HepG2 (cell line): ENCODE results near the gene NT5C1A. TPM values are rescaled to one million over a fixed set of nuclear protein-coding genes. Genes with fewer than 3 reads are reported as not detected.

Experiments
- ATAC-seq: fragments of 200-7000 bp; cut with Tn5 transposase; 3 replicates; pipeline ENCODE4 v1.9.1; 2020; ENCODE audit warnings: mild to moderate bottlenecking, moderate library complexity
- BruUV-seq: library from RNA; stranded (reverse); fragments of 400-500 nt; replicated peaks from 2 replicates; lab custom pipeline; 2021; lab: Mats Ljungman, UMichigan
- CTCF ChIA-PET: fragments of 300-600 bp; formaldehyde crosslinking; extraction: SDS; loops from one replicate; lab custom pipeline; 2021; ENCODE audit warnings: low total read pairs, inconsistent platforms, low intra/inter-chr PET ratio; lab: Yijun Ruan, JAX
- POLR2A ChIA-PET: fragments of 350-600 bp; sonication (Branson Sonifier 250); formaldehyde crosslinking; loops from one replicate; lab custom pipeline; 2020; ENCODE audit warnings: antibody characterized with exemption, inconsistent platforms; lab: Yijun Ruan, JAX
- DNase-seq: peaks from one replicate; pipeline ENCODE4 v3.0.0-alpha.2; 2015; ENCODE audit warnings: low spot score
- FAIRE-seq: peaks from 3 replicates; lab custom pipeline; 2011; peaks lifted over from hg19 to GRCh38; lab: Jason Lieb, UNC
- H2AFZ ChIP-seq: one replicate; pipeline ENCODE4 v1.6.1; 2011; ENCODE audit warnings: low read length, inconsistent platforms
- H3K27ac ChIP-seq: fragments of 300-600 bp; 3 replicates; pipeline ENCODE4 v1.8.0; 2011; ENCODE audit warnings: mixed run types, mild to moderate bottlenecking, mixed read lengths, low read length, inconsistent platforms; ENCODE audit not compliant: insufficient read depth; ENCODE audit errors: extremely low read length
- H3K27me3 ChIP-seq, 2 experiments: fragments of 200-600 bp in 1 of 2; 2 replicates in 1 of 2; 3 replicates in 1 of 2; pipeline versions ENCODE4 v1.6.0 to v1.8.0; 2011; ENCODE audit warnings: low read length in 2 of 2, mild to moderate bottlenecking in 2 of 2, moderate library complexity in 2 of 2, inconsistent platforms in 1 of 2; ENCODE audit not compliant: insufficient read depth in 2 of 2, control insufficient read depth in 1 of 2
- H3K36me3 ChIP-seq, 2 experiments: fragments of 200-600 bp in 1 of 2; replicated peaks in 1 of 2; 2 replicates in 1 of 2; 3 replicates in 1 of 2; pipeline versions ENCODE4 v1.5.1 to v1.8.0; 2011; ENCODE audit warnings: low read length in 2 of 2, inconsistent platforms in 1 of 2; ENCODE audit not compliant: insufficient read depth in 2 of 2, control insufficient read depth in 1 of 2
- H3K4me1 ChIP-seq: 2 replicates; pipeline ENCODE4 v1.5.1; 2012; ENCODE audit warnings: low read length, inconsistent platforms; ENCODE audit not compliant: insufficient read depth
- H3K4me2 ChIP-seq: 2 replicates; pipeline ENCODE4 v1.6.0; 2011; ENCODE audit warnings: low read depth, low read length, inconsistent platforms
- H3K4me3 ChIP-seq, 3 experiments: fragments of 200-600 bp in 1 of 3; sonication (generic), shearing (Covaris generic) in 1 of 3; replicated peaks in 1 of 3; 2 replicates each; pipeline ENCODE4 v1.5.1; 2011 to 2016; ENCODE audit warnings: low read length in 3 of 3, inconsistent platforms in 2 of 3, low read depth in 2 of 3, mild to moderate bottlenecking in 2 of 3, control low read depth in 1 of 3, mixed read lengths in 1 of 3; ENCODE audit not compliant: insufficient read depth in 1 of 3
- H3K79me2 ChIP-seq: one replicate; pipeline ENCODE4 v1.6.1; 2011; ENCODE audit warnings: low read length, inconsistent platforms; ENCODE audit not compliant: insufficient read depth
- H3K9ac ChIP-seq: 2 replicates; pipeline ENCODE4 v1.6.0; 2011; ENCODE audit warnings: mild to moderate bottlenecking, low read depth, low read length, inconsistent platforms; ENCODE audit not compliant: insufficient read depth
- H3K9me3 ChIP-seq: 2 replicates; pipeline ENCODE4 v1.5.1; 2012; ENCODE audit warnings: mild to moderate bottlenecking, low read length
- H4K20me1 ChIP-seq: 2 replicates; pipeline ENCODE4 v1.6.0; 2011; ENCODE audit warnings: inconsistent platforms, mild to moderate bottlenecking, low read length, moderate library complexity; ENCODE audit not compliant: insufficient read depth
- ATF4 ChIP-seq, 2 experiments: fragments of 450-650 bp in 1 of 2; sonication (generic) in 1 of 2; formaldehyde crosslinking; IDR thresholded peaks; 2 replicates each; pipeline versions ENCODE4 v1.5.0 to v1.8.0; 2020 to 2022; ENCODE audit warnings: mild to moderate bottlenecking in 1 of 2, missing genetic modification reagents in 1 of 2
- CBX5 ChIP-seq: sonication (generic); formaldehyde crosslinking; IDR thresholded peaks from 2 replicates; pipeline ENCODE4 v1.4.0; 2020; ENCODE audit warnings: missing genetic modification reagents, borderline replicate concordance
- ISL2 ChIP-seq: sonication (generic); formaldehyde crosslinking; IDR thresholded peaks from 2 replicates; pipeline ENCODE4 v1.5.0; 2020; ENCODE audit warnings: missing genetic modification reagents
- NFE2L1 ChIP-seq: sonication (generic); formaldehyde crosslinking; IDR thresholded peaks from 2 replicates; pipeline ENCODE4 v1.4.0; 2020; ENCODE audit warnings: missing genetic modification reagents, mild to moderate bottlenecking, borderline replicate concordance
- REXO4 ChIP-seq: sonication (generic); formaldehyde crosslinking; IDR thresholded peaks from 2 replicates; pipeline ENCODE4 v1.8.0; 2022; ENCODE audit warnings: missing genetic modification reagents, mild to moderate bottlenecking, borderline replicate concordance
- ZNF337 ChIP-seq: sonication (generic); formaldehyde crosslinking; IDR thresholded peaks from 2 replicates; pipeline ENCODE4 v1.5.1; 2020; ENCODE audit warnings: missing genetic modification reagents, low read depth, mild to moderate bottlenecking, borderline replicate concordance
- ZNF598 ChIP-seq: sonication (generic); formaldehyde crosslinking; IDR thresholded peaks from 2 replicates; pipeline ENCODE4 v1.5.1; 2020; ENCODE audit warnings: mild to moderate bottlenecking, missing genetic modification reagents, borderline replicate concordance
- ZNF710 ChIP-seq: sonication (generic); formaldehyde crosslinking; IDR thresholded peaks from 2 replicates; pipeline ENCODE4 v1.5.0; 2020; ENCODE audit warnings: mild to moderate bottlenecking, missing genetic modification reagents, borderline replicate concordance
- WGBS: methylation state at CpG from one replicate; pipeline ENCODE4 v1.1.6; 2017; ENCODE audit warnings: low lambda C conversion rate; 5-methylcytosine and 5-hydroxymethylcytosine counted together
- in situ Hi-C: cut with HindIII; loops from 2 replicates; pipeline ENCODE4 v1.10.0; 2017; ENCODE audit warnings: low pct_unique_long_range_greater_than_20kb; ENCODE audit not compliant: extremely low pct_ligation_motif_present
- intact Hi-C: fragments of 100-400 bp; cut with micrococcal nuclease; formaldehyde crosslinking; loops from one replicate; pipeline ENCODE4 v1.10.0; 2022; ENCODE audit not compliant: unreplicated experiment
- polyA plus RNA-seq, 8 experiments: library from polyadenylated mRNA; depleted of rRNA in 3 of 8; stranded (reverse) in 7 of 8; unstranded in 1 of 8; fragments of >200 nt; fragmentation: Illumina TruSeq in 4 of 8; extraction: Trizol in 4 of 8; gene quantifications; 2 replicates each; pipeline versions ENCODE4 v1.2.1 to v1.2.3, GENCODE V29; 2011 to 2016; ENCODE audit warnings: low read depth in 4 of 8, missing spikeins in 1 of 8, mixed read lengths in 1 of 8; ENCODE audit not compliant: insufficient read depth in 1 of 8
- total RNA-seq, 5 experiments: library from RNA; depleted of rRNA; stranded (reverse); fragments of >200 nt; fragmentation: Illumina TruSeq; extraction: Trizol; gene quantifications; 2 replicates each; pipeline ENCODE4 v1.2.3, GENCODE V29; 2016; ENCODE audit warnings: low read depth in 1 of 5
- TF ChIP-seq, protein P1 (sequence below): sonication (generic); formaldehyde crosslinking; IDR thresholded peaks from 2 replicates; pipeline ENCODE4 v1.8.1; 2023; ENCODE audit warnings: mild to moderate bottlenecking, moderate library complexity, missing genetic modification reagents
- TF ChIP-seq, protein P2 (sequence below): sonication (generic); formaldehyde crosslinking; IDR thresholded peaks from 2 replicates; pipeline ENCODE4 v1.4.0; 2020; ENCODE audit warnings: low read depth, mild to moderate bottlenecking, missing genetic modification reagents
- TF ChIP-seq, protein P3 (sequence below): sonication (generic); formaldehyde crosslinking; IDR thresholded peaks from 2 replicates; pipeline ENCODE4 v1.4.0; 2020; ENCODE audit warnings: mild to moderate bottlenecking, low read depth, missing genetic modification reagents

Gene NT5C1A
- total and polyA plus RNA-seq, 2 of the 13 experiments (the other 11 are each of a cell fraction or from before 2014, with no cell fraction given), result not detected

- no peak for TF ChIP-seq ATF4 (CRISPR knock-in tag; IDR thresholded peaks at IDR 0.05)
Observed at GRCh38 chr1:39671433-39671792, 494 bp downstream of the NT5C1A start (continued).

GRCh38 chr1:39670689-39671088, 1.2 kb downstream of the NT5C1A start:
- DNase-seq (no peak), ATAC-seq (no peak), FAIRE-seq (no peak)
- Histone ChIP-seq H2AFZ (no peak overlapping the region), H3K9ac (no peak overlapping the region), H3K79me2 (no peaks in the 10 kb centered on the region), H3K27me3 (peaks cover 5 to 62% of the 10 kb centered on the region in 2 experiments; a peak in 4 of 5 replicates), H3K4me1 (peaks cover 8% of the 10 kb centered on the region; the same call in 1 of the 2 replicates), H3K4me2 (no peak overlapping the region), H3K4me3 (no peak overlapping the region), H3K36me3 (no peaks in the 10 kb centered on the region), H3K9me3 (no peaks in the 10 kb centered on the region), H3K27ac (no peak overlapping the region), H4K20me1 (no peaks in the 10 kb centered on the region)
- TF ChIP-seq ZNF337 (CRISPR knock-in tag) (no peak), ZNF710 (no peak), CBX5 (no peak), ISL2 (CRISPR knock-in tag) (no peak), REXO4 (no peak), NFE2L1 (no peak), ZNF598 (no peak)
- TF ChIP-seq, protein P1, sequence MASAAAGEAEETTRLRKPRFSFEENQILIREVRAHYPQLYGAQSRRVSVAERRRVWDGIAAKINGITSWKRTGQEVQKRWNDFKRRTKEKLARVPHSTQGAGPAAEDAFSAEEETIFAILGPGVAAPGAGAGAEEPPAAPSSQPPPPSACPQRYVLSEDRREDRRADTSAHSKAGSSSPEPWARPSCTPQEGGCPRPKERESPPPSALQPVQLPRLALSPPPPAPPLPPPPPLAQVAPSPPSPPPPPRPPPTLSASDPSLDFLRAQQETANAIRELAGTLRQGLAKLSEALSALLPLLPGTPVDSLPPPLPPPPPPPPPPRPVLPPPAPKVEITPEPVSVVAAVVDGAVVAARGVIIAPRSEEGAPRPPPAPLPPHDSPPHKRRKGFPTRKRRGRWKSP (CRISPR knock-in tag), result no peak
- TF ChIP-seq, protein P2, sequence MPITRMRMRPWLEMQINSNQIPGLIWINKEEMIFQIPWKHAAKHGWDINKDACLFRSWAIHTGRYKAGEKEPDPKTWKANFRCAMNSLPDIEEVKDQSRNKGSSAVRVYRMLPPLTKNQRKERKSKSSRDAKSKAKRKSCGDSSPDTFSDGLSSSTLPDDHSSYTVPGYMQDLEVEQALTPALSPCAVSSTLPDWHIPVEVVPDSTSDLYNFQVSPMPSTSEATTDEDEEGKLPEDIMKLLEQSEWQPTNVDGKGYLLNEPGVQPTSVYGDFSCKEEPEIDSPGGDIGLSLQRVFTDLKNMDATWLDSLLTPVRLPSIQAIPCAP (CRISPR knock-in tag), result no peak
- TF ChIP-seq, protein P3, sequence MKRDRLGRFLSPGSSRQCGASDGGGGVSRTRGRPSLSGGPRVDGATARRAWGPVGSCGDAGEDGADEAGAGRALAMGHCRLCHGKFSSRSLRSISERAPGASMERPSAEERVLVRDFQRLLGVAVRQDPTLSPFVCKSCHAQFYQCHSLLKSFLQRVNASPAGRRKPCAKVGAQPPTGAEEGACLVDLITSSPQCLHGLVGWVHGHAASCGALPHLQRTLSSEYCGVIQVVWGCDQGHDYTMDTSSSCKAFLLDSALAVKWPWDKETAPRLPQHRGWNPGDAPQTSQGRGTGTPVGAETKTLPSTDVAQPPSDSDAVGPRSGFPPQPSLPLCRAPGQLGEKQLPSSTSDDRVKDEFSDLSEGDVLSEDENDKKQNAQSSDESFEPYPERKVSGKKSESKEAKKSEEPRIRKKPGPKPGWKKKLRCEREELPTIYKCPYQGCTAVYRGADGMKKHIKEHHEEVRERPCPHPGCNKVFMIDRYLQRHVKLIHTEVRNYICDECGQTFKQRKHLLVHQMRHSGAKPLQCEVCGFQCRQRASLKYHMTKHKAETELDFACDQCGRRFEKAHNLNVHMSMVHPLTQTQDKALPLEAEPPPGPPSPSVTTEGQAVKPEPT (CRISPR knock-in tag), result no peak
- intact Hi-C loops, result loop anchor here (5.0 kb wide), 1 partner anchor 52 kb away; no protein-coding TSS in a partner anchor
- POLR2A ChIA-PET, result interaction anchor here (1.2 kb wide), 1 partner anchor 69 kb away, joined by 3 read pairs; no protein-coding TSS in a partner anchor
- in situ Hi-C loops, result no loop called here
- BruUV-seq, result no TSS peak
- CTCF ChIA-PET, result no interaction called here
- 0% methylated on average over 1 of the region's 1 CpG for WGBS
